Naive thymus-derived CD4-positive, alpha-beta T cell (primary cell): ENCODE measurements around the gene COMMD8. TPM values are rescaled to one million over a fixed set of nuclear protein-coding genes. Genes with fewer than 3 reads are reported as not detected.

Experiments
- ATAC-seq: fragments of 150-1000 bp; cut with Tn5 transposase; 2 replicates; pipeline ENCODE4 v1.10.0; 2021; ENCODE audit warnings: mild to moderate bottlenecking, moderate library complexity
- CTCF ChIA-PET: fragments of 350-600 bp; sonication (Branson Sonifier 250); formaldehyde crosslinking; loops from one replicate; lab custom pipeline; 2021; ENCODE audit warnings: antibody characterized with exemption; lab: Charles Lee
- POLR2A ChIA-PET: fragments of 350-600 bp; sonication (Branson Sonifier 250); formaldehyde crosslinking; loops from one replicate; lab custom pipeline; 2021; ENCODE audit warnings: antibody characterized with exemption, inconsistent platforms; lab: Charles Lee
- DNase-seq, 9 donors: peaks; one replicate each; pipeline versions ENCODE4 v3.0.0 to v3.0.0-alpha.2; 2020 to 2022; ENCODE audit warnings: mixed read lengths in 1 of 9
- H3K27ac ChIP-seq: one replicate; pipeline ENCODE4 v1.7.0; 2013; ENCODE audit warnings: mild to moderate bottlenecking, low read depth, low read length, moderate library complexity
- H3K27me3 ChIP-seq, 2 donors: one replicate each; pipeline ENCODE4 v1.7.0; 2013; ENCODE audit warnings: low read length in 2 of 2, mild to moderate bottlenecking in 2 of 2, moderate library complexity in 2 of 2; ENCODE audit not compliant: control insufficient read depth in 2 of 2, insufficient read depth in 2 of 2
- H3K36me3 ChIP-seq, 3 experiments: 1 replicate in 2 of 3; 2 replicates in 1 of 3; pipeline ENCODE4 v1.7.0; 2013; ENCODE audit warnings: low read length in 3 of 3, mild to moderate bottlenecking in 3 of 3, moderate library complexity in 1 of 3; ENCODE audit not compliant: insufficient read depth in 3 of 3, control insufficient read depth in 2 of 3
- H3K4me1 ChIP-seq, 2 donors: one replicate each; pipeline ENCODE4 v1.7.0; 2013; ENCODE audit warnings: low read length in 2 of 2, mild to moderate bottlenecking in 2 of 2, moderate library complexity in 1 of 2; ENCODE audit not compliant: control insufficient read depth in 2 of 2, insufficient read depth in 2 of 2
- H3K4me3 ChIP-seq: 2 replicates; pipeline ENCODE4 v1.7.0; 2013; ENCODE audit warnings: mild to moderate bottlenecking, low read length
- H3K9me3 ChIP-seq, 3 experiments: 1 replicate in 2 of 3; 2 replicates in 1 of 3; pipeline ENCODE4 v1.7.0; 2013; ENCODE audit warnings: low read length in 3 of 3; ENCODE audit not compliant: control insufficient read depth in 2 of 3
- H3K27ac Mint-ChIP-seq, 9 donors: one replicate each; pipeline ENCODE4 v1.8.0; 2020 to 2022; ENCODE audit warnings: mixed read lengths in 9 of 9, mild to moderate bottlenecking in 8 of 9, moderate library complexity in 5 of 9, inconsistent platforms in 2 of 9
- H3K27me3 Mint-ChIP-seq, 5 donors: one replicate each; pipeline ENCODE4 v1.8.0; 2021 to 2022; ENCODE audit warnings: mixed read lengths in 5 of 5, mild to moderate bottlenecking in 1 of 5
- H3K36me3 Mint-ChIP-seq, 5 donors: one replicate each; pipeline ENCODE4 v1.8.0; 2020 to 2022; ENCODE audit warnings: mixed read lengths in 5 of 5, mild to moderate bottlenecking in 3 of 5, inconsistent platforms in 1 of 5
- H3K4me1 Mint-ChIP-seq, 7 donors: one replicate each; pipeline ENCODE4 v1.8.0; 2020 to 2022; ENCODE audit warnings: mixed read lengths in 7 of 7, mild to moderate bottlenecking in 3 of 7, inconsistent platforms in 1 of 7
- H3K4me3 Mint-ChIP-seq, 10 donors: one replicate each; pipeline ENCODE4 v1.8.0; 2020 to 2022; ENCODE audit warnings: mild to moderate bottlenecking in 10 of 10, mixed read lengths in 10 of 10, moderate library complexity in 6 of 10, inconsistent platforms in 2 of 10
- H3K9me3 Mint-ChIP-seq, 11 donors: one replicate each; pipeline ENCODE4 v1.8.0; 2020 to 2022; ENCODE audit warnings: mixed read lengths in 11 of 11, mild to moderate bottlenecking in 4 of 11, inconsistent platforms in 1 of 11, moderate library complexity in 1 of 11
- intact Hi-C, 2 donors: fragments of 100-400 bp; cut with micrococcal nuclease; formaldehyde crosslinking; loops; one replicate each; pipeline ENCODE4 v1.15.1; 2023
- polyA plus RNA-seq, 2 donors: library from polyadenylated mRNA; unstranded; fragments of 300-500 nt; fragmentation: Illumina TruSeq; gene quantifications; one replicate each; pipeline ENCODE4 v1.2.3, GENCODE V29; 2021
- total RNA-seq, 6 experiments: library from RNA in 5 of 6; stranded (reverse) in 5 of 6; gene quantifications; 1 replicate in 5 of 6; 2 replicates in 1 of 6; pipeline ENCODE4 v1.2.3 and lab custom pipeline; 2021 to 2026

The COMMD8 gene
- total and polyA plus RNA-seq, 7 experiments from 2014 or later: 8.4 to 48.5 (median 17.4) TPM

- Mint-ChIP-seq H3K4me1 (peaks cover 15 to 36% (median 27%) of the 10 kb centered on the region in 7 donors), H3K9me3 (no peaks in the 10 kb centered on the region), H3K27ac (peak overlapping the region in 4 of 9 donors; percentile 29 to 82 (median 50)), H3K36me3 (no peaks in the 10 kb centered on the region), H3K27me3 (peaks cover 0 to 3% (median 0%) of the 10 kb centered on the region in 5 donors), H3K4me3 (peak overlapping the region; percentile 87 to 98 (median 94))
- ChIA-PET CTCF (no interaction called here), POLR2A (interaction anchor here (4.4 kb wide), 1 partner anchor 22 kb away, joined by 28 read pairs; the partner anchor contains the start of gene COMMD8)
- Histone ChIP-seq H3K27me3 (no peaks in the 10 kb centered on the region), H3K9me3 (no peaks in the 10 kb centered on the region), H3K4me3 (peak overlapping the region; percentile 75), H3K27ac (no peak overlapping the region), H3K4me1 (peaks cover 7 to 9% of the 10 kb centered on the region in 2 donors), H3K36me3 (no peaks in the 10 kb centered on the region)
- ATAC-seq: no peak
- intact Hi-C loops: loop anchor here (5.0 to 10.0 kb wide), 4 partner anchors 46 to 1419 kb away; partner anchors contain the start of genes CNGA1 (in 1 of the 2), NFXL1 (in 1 of the 2), NIPAL1 (in 1 of the 2) and OCIAD2 (in 1 of the 2)
- no peak for DNase-seq
Measured at GRCh38 chr4:47486231-47486673, 22.8 kb upstream of the COMMD8 start.

- H3K27me3 ChIP-seq: no peaks in the 10 kb centered on the region
- Mint-ChIP-seq H3K9me3 (no peaks in the 10 kb centered on the region), H3K4me3 (peak overlapping the region; percentile 87 to 98 (median 94)), H3K27me3 (peaks cover 0 to 3% (median 0%) of the 10 kb centered on the region in 5 donors), H3K4me1 (peaks cover 15 to 36% (median 27%) of the 10 kb centered on the region in 7 donors), H3K27ac (peak overlapping the region; percentile 78 to 97 (median 89)), H3K36me3 (no peaks in the 10 kb centered on the region)
- DNase-seq (no peak), ATAC-seq (no peak)
- peak overlapping the region; percentile 70 for H3K27ac ChIP-seq
- CTCF ChIA-PET: no interaction called here
- POLR2A ChIA-PET: interaction anchor here (1.1 to 4.4 kb wide), 2 partner anchors 22 to 429 kb away, joined by 3 to 28 read pairs; partner anchors contain the start of genes COMMD8 and NFXL1
- peak overlapping the region; percentile 75 for H3K4me3 ChIP-seq
- peaks cover 7 to 9% of the 10 kb centered on the region in 2 donors for H3K4me1 ChIP-seq
- intact Hi-C loops: loop anchor here (1.0 to 10.0 kb wide), 7 partner anchors 22 to 1419 kb away; partner anchors contain the start of genes COMMD8 (in 2 of the 2), CNGA1 (in 1 of the 2), NFXL1 (in 1 of the 2) and NIPAL1 (in 1 of the 2)
- H3K9me3 ChIP-seq: no peaks in the 10 kb centered on the region
- H3K36me3 ChIP-seq: no peaks in the 10 kb centered on the region
Measured at GRCh38 chr4:47485768-47486167, 22.3 kb upstream of the COMMD8 start.

DNA sequence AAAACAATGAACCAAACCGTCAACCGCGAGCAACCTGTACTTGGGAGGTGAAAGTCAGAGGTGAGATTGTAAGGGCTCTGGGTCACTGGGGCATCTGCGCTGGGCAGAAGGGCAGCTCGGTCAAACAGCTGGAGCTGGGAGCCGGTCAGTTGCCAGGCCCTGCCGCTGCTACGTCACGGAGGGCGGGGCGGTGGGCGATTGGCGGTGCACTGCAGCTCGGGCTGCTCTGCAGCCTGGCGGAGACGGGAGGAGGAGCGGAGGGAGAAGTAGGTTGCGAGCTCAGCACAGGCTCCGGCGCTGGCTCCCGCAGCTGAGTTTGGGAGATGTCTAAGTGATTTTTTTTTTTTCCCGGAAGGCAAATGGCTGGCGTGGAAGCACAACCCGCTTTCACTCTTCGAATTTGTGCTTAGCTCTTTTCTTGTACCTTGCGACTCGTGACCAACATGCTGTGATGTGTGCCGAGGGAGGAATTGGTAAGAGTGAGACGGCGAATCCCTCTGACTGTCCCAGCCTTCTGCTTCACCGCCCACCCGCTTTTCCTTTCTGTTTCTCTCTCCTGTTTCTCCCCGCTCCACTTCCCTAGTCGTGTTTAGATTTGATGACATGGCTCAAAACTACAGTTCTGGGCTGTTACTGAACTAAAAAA is 21.7 kb upstream of the COMMD8 start, which contains the start of gene ATP10D:
ATP10D (plus strand) TSS at position 229 of the 646 bp plus-strand sequence. CDS start 27,266 bp downstream, outside the sequence.
- ATAC-seq: peak; percentile 97
- intact Hi-C loops: loop anchor here (1.0 to 10.0 kb wide), 7 partner anchors 22 to 1420 kb away; partner anchors contain the start of genes COMMD8 (in 2 of the 2), CNGA1 (in 1 of the 2), NFXL1 (in 1 of the 2) and NIPAL1 (in 1 of the 2)
- peaks cover 7 to 9% of the 10 kb centered on the region in 2 donors for H3K4me1 ChIP-seq
- ChIA-PET CTCF (interaction anchor here (0.7 to 0.8 kb wide), 2 partner anchors 22 to 1244 kb away, joined by 3 read pairs; partner anchors contain the start of gene COMMD8), POLR2A (interaction anchor here (1.1 to 4.4 kb wide), 2 partner anchors 21 to 429 kb away, joined by 3 to 28 read pairs; partner anchors contain the start of genes COMMD8 and NFXL1)
- Mint-ChIP-seq H3K4me3 (peak within 1 kb of the TSS; percentile 87 to 98 (median 94)), H3K4me1 (peaks cover 15 to 36% (median 26%) of the 10 kb centered on the region in 7 donors), H3K27me3 (peaks cover 0 to 5% (median 0%) of the 10 kb centered on the region in 5 donors), H3K27ac (peak within 1 kb of the TSS; percentile 78 to 97 (median 89)), H3K36me3 (no peaks in the 10 kb centered on the region), H3K9me3 (no peaks in the 10 kb centered on the region)
- peak within 1 kb of the TSS; percentile 75 for H3K4me3 ChIP-seq
- peak; percentile 56 to 77 (median 66) for DNase-seq
- H3K36me3 ChIP-seq: no peaks in the 10 kb centered on the region
- no peaks in the 10 kb centered on the region for H3K27me3 ChIP-seq
- peak within 1 kb of the TSS; percentile 70 for H3K27ac ChIP-seq
- no peaks in the 10 kb centered on the region for H3K9me3 ChIP-seq

DNA sequence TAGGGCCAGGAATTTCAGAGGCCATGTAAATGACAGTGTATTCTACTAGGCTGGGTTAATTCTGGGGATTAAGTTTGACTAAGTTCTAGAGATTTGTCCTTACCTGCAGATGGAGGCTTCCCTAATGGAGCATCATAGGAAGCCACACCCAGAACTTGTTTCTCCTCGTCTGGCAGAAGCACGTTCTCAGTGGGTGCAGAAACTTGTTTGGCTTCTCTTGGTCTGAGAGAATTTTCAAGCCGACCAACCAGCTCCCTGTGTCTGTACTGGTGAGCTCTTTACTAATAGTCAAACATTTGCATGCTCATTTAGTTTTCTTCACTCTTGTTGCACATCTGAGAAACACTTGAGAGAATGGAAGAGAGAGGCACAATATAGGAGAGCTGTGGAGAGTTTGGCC is 20.7 kb upstream of the COMMD8 start:
- Mint-ChIP-seq H3K9me3 (no peaks in the 10 kb centered on the region), H3K4me3 (peak overlapping the region; percentile 26 to 98 (median 93)), H3K27ac (peak overlapping the region in 8 of 9 donors; percentile 74 to 97 (median 88)), H3K36me3 (no peaks in the 10 kb centered on the region), H3K27me3 (peaks cover 0 to 8% (median 0%) of the 10 kb centered on the region in 5 donors), H3K4me1 (peaks cover 15 to 36% (median 26%) of the 10 kb centered on the region in 7 donors)
- no peak for DNase-seq
- ATAC-seq: no peak
- H3K4me3 ChIP-seq: no peak overlapping the region
- H3K27ac ChIP-seq: no peak overlapping the region
- POLR2A ChIA-PET: interaction anchor here (4.4 kb wide), 1 partner anchor 20 kb away, joined by 28 read pairs; the partner anchor contains the start of gene COMMD8
- H3K4me1 ChIP-seq: peaks cover 7 to 9% of the 10 kb centered on the region in 2 donors
- CTCF ChIA-PET: interaction anchor here (1.0 kb wide), 1 partner anchor 53 kb away, joined by 3 read pairs; no protein-coding TSS in a partner anchor
- H3K36me3 ChIP-seq: no peaks in the 10 kb centered on the region
- H3K9me3 ChIP-seq: no peaks in the 10 kb centered on the region
- intact Hi-C loops: loop anchor here (2.0 to 10.0 kb wide), 3 partner anchors 81 to 1421 kb away; partner anchors contain the start of genes CNGA1 (in 1 of the 2), NIPAL1 (in 1 of the 2) and OCIAD2 (in 1 of the 2)
- H3K27me3 ChIP-seq: no peaks in the 10 kb centered on the region

DNA sequence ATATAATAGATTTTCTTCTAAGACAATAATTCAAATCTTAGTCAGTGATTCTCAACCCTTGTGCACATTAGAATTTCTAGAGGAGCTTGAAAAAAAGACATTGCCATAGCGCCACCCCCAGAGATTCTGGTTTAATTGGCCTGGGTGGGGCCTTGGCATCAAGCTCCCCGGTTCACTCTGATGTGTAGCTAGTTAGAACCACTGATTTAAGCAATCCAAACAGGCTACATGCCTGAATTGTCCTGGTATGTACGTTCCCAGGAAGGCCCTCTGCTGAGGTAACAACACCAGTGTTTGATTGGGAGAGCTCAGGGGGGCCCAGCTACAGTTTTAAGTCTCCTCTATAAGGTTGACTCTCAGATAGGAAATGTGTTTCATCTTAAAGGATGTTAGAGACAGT is 20.2 kb upstream of the COMMD8 start:
- Histone ChIP-seq H3K27me3 (no peaks in the 10 kb centered on the region), H3K27ac (no peak overlapping the region), H3K36me3 (no peaks in the 10 kb centered on the region), H3K4me3 (no peak overlapping the region), H3K4me1 (peaks cover 7 to 9% of the 10 kb centered on the region in 2 donors), H3K9me3 (no peaks in the 10 kb centered on the region)
- Mint-ChIP-seq H3K36me3 (no peaks in the 10 kb centered on the region), H3K27ac (peak overlapping the region in 8 of 9 donors; percentile 74 to 97 (median 88)), H3K4me1 (peaks cover 15 to 36% (median 26%) of the 10 kb centered on the region in 7 donors), H3K4me3 (peak overlapping the region; percentile 26 to 98 (median 93)), H3K9me3 (no peaks in the 10 kb centered on the region), H3K27me3 (peaks cover 0 to 11% (median 4%) of the 10 kb centered on the region in 5 donors)
- ChIA-PET CTCF (interaction anchor here (0.7 to 1.0 kb wide), 2 partner anchors 42 to 54 kb away, joined by 3 read pairs; no protein-coding TSS in a partner anchor), POLR2A (interaction anchor here (4.4 kb wide), 1 partner anchor 20 kb away, joined by 28 read pairs; the partner anchor contains the start of gene COMMD8)
- intact Hi-C loops: loop anchor here (2.0 to 10.0 kb wide), 3 partner anchors 81 to 1421 kb away; partner anchors contain the start of genes CNGA1 (in 1 of the 2), NIPAL1 (in 1 of the 2) and OCIAD2 (in 1 of the 2)
- ATAC-seq: no peak
- peak in 1 of 9 donors; percentile 8 for DNase-seq

DNA sequence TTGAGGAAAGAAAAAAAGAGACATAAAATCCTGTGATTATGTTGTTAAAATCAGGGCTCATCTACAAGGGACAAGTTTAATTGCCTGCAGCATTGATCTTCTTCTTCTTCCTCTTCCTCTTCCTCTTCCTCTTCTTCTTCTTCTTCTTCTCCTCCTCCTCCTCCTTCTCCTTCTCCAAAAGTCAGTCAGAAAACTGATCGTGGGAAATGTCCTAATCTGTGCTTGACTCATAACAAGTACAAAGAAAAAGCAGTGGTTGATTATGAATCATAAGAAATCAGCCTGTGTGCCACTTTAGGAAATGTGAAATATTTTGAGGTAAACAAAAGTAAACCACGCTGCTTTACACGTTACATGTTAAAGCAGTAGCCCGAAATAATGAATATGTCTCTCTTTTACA is 18.8 kb upstream of the COMMD8 start:
- Histone ChIP-seq H3K4me3 (no peak overlapping the region), H3K4me1 (peaks cover 7 to 9% of the 10 kb centered on the region in 2 donors), H3K27ac (no peak overlapping the region), H3K9me3 (no peaks in the 10 kb centered on the region), H3K27me3 (no peaks in the 10 kb centered on the region), H3K36me3 (no peaks in the 10 kb centered on the region)
- Mint-ChIP-seq H3K4me3 (no peak overlapping the region), H3K27ac (no peak overlapping the region), H3K36me3 (no peaks in the 10 kb centered on the region), H3K4me1 (peaks cover 15 to 36% (median 26%) of the 10 kb centered on the region in 7 donors), H3K9me3 (no peaks in the 10 kb centered on the region), H3K27me3 (peaks cover 0 to 11% (median 5%) of the 10 kb centered on the region in 5 donors)
- intact Hi-C loops: loop anchor here in 1 of 2 donors (10.0 kb wide), 2 partner anchors 532 to 1422 kb away; partner anchors contain the start of genes CNGA1, NIPAL1 and OCIAD2
- POLR2A ChIA-PET: interaction anchor here (4.4 kb wide), 1 partner anchor 19 kb away, joined by 28 read pairs; the partner anchor contains the start of gene COMMD8
- DNase-seq (no peak), ATAC-seq (no peak)
- CTCF ChIA-PET: no interaction called here
